Measurements from ENCODE around the gene MYO5B.

MYO5B gene

GRCh38 chr18:50207722-50208121 is 12.8 kb upstream of the MYO5B start:
- Histone ChIP-seq H3K36me3 (ENCODE audit: low read length) (no peaks in the 10 kb centered on the region), H3K9ac (ENCODE audit: low read length) (no peak overlapping the region), H3K79me2 (ENCODE audit: insufficient read depth, low read length) (no peaks in the 10 kb centered on the region), H3K27me3 (ENCODE audit: low read length) (no peaks in the 10 kb centered on the region), H2AFZ (ENCODE audit: low read depth, low read length, severe bottlenecking) (no peak overlapping the region), H3F3A (ENCODE audit: insufficient read depth) (no peaks in the 10 kb centered on the region), H3K9me2 (replicated peaks; ENCODE audit: insufficient read depth, low read length) (no peaks in the 10 kb centered on the region), H3K4me2 (ENCODE audit: low read depth, low read length, poor library complexity, severe bottlenecking) (no peak overlapping the region), H3K9me3 (ENCODE audit: insufficient read depth, low read length) (no peaks in the 10 kb centered on the region), H4K20me1 (ENCODE audit: low read depth, low read length) (no peaks in the 10 kb centered on the region), H3K27ac (ENCODE audit: low read depth, low read length) (no peak overlapping the region), H3K4me3 (ENCODE audit: insufficient read depth, low read length, poor library complexity, severe bottlenecking) (no peak overlapping the region)
- TF ChIP-seq CTCF (IDR thresholded peaks at IDR 0.05; ENCODE audit: insufficient read depth, low read length, poor library complexity, severe bottlenecking) (no peak), EZH2phosphoT487 (conservative IDR thresholded peaks at IDR 0.05; ENCODE audit: low read length) (no peak)

- H3K9me2 ChIP-seq (replicated peaks; ENCODE audit: insufficient read depth, low read length) = no peaks in the 10 kb centered on the region
- H3K9ac ChIP-seq (ENCODE audit: low read length) = no peak overlapping the region
- H3K4me2 ChIP-seq (ENCODE audit: low read depth, low read length, poor library complexity, severe bottlenecking) = no peak overlapping the region
- no peak overlapping the region for H2AFZ ChIP-seq (ENCODE audit: low read depth, low read length, severe bottlenecking)
- H4K20me1 ChIP-seq (ENCODE audit: low read depth, low read length) = no peaks in the 10 kb centered on the region
- H3K36me3 ChIP-seq (ENCODE audit: low read length) = no peaks in the 10 kb centered on the region
- no peaks in the 10 kb centered on the region for H3K9me3 ChIP-seq (ENCODE audit: insufficient read depth, low read length)
- H3K27ac ChIP-seq (ENCODE audit: low read depth, low read length) = no peak overlapping the region
- no peaks in the 10 kb centered on the region for H3F3A ChIP-seq (ENCODE audit: insufficient read depth)
- no peaks in the 10 kb centered on the region for H3K27me3 ChIP-seq (ENCODE audit: low read length)
- no peaks in the 10 kb centered on the region for H3K79me2 ChIP-seq (ENCODE audit: insufficient read depth, low read length)
- H3K4me3 ChIP-seq (ENCODE audit: insufficient read depth, low read length, poor library complexity, severe bottlenecking) = no peak overlapping the region
- TF ChIP-seq EZH2phosphoT487 (conservative IDR thresholded peaks at IDR 0.05; ENCODE audit: low read length) (no peak), CTCF (IDR thresholded peaks at IDR 0.05; ENCODE audit: insufficient read depth, low read length, poor library complexity, severe bottlenecking) (peak; percentile 47)
Measured at GRCh38 chr18:50203801-50204604, 9.1 kb upstream of the MYO5B start.

DNA sequence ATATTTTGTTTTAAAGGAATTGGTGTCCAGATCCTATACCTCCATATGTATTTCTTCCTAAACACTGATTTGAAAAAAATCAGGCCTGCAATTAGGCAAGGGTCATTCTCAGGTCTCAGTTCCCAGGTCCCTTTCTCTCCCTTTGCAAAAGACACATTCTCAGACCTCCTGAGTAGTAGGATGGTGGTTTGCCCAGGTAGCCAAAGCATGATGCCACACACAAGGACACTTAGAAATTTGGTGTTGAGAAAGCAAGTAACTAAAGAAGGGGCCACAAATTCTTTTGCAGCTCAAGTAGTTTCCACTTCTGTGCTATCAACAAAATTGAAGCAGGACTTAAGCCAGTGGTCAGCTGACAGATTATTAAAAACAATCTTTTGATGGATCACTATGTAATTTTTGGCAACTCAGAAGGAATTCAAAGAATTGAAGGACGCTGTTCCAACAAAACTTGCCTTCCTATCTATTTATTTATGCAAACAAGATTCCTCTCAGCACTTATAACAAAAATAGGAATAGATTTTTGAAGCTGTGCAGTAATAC is 6.6 kb upstream of the MYO5B start:
- Histone ChIP-seq H3K79me2 (ENCODE audit: insufficient read depth, low read length) (no peaks in the 10 kb centered on the region), H3K27me3 (ENCODE audit: low read length) (no peaks in the 10 kb centered on the region)
- no peak for TF ChIP-seq CTCF (IDR thresholded peaks at IDR 0.05; ENCODE audit: insufficient read depth, low read length, poor library complexity, severe bottlenecking)
- no peak for TF ChIP-seq EZH2phosphoT487 (conservative IDR thresholded peaks at IDR 0.05; ENCODE audit: low read length)

More for the DNA sequence above, 6.6 kb upstream of the MYO5B start:
- no peak overlapping the region for H2AFZ ChIP-seq (ENCODE audit: low read depth, low read length, severe bottlenecking)
- H3K36me3 ChIP-seq (ENCODE audit: low read length) = no peaks in the 10 kb centered on the region
- no peaks in the 10 kb centered on the region for H3F3A ChIP-seq (ENCODE audit: insufficient read depth)
- H3K9me3 ChIP-seq (ENCODE audit: insufficient read depth, low read length) = no peaks in the 10 kb centered on the region
- no peaks in the 10 kb centered on the region for H3K9me2 ChIP-seq (replicated peaks; ENCODE audit: insufficient read depth, low read length)
- H3K9ac ChIP-seq (ENCODE audit: low read length) = no peak overlapping the region
- H3K4me2 ChIP-seq (ENCODE audit: low read depth, low read length, poor library complexity, severe bottlenecking) = no peak overlapping the region
- no peak overlapping the region for H3K4me3 ChIP-seq (ENCODE audit: insufficient read depth, low read length, poor library complexity, severe bottlenecking)
- H4K20me1 ChIP-seq (ENCODE audit: low read depth, low read length) = no peaks in the 10 kb centered on the region
- H3K27ac ChIP-seq (ENCODE audit: low read depth, low read length) = no peak overlapping the region
